HepG2 (cell line): ENCODE results near the gene KATNA1. TPM values are rescaled to one million over a fixed set of nuclear protein-coding genes. Genes with fewer than 3 reads are reported as not detected.

Source experiments
- ARID5B ChIP-seq: IDR thresholded peaks from 2 replicates; pipeline ENCODE4 v1.4.0; 2020; ENCODE audit warnings: mild to moderate bottlenecking, missing genetic modification reagents
- IRX3 ChIP-seq: sonication (generic); formaldehyde crosslinking; IDR thresholded peaks from 2 replicates; pipeline ENCODE4 v1.8.1; 2023; ENCODE audit warnings: mild to moderate bottlenecking, low read depth, missing genetic modification reagents, borderline replicate concordance
- NR2F1 ChIP-seq, 2 experiments: fragments of 450-650 bp in 1 of 2; formaldehyde crosslinking in 1 of 2; IDR thresholded peaks; 2 replicates each; pipeline versions ENCODE4 v1.5.0 to v1.6.1; 2016 to 2020; ENCODE audit warnings: mild to moderate bottlenecking in 1 of 2, missing compliant biosample characterization in 1 of 2, missing genetic modification reagents in 1 of 2, moderate library complexity in 1 of 2
- REST ChIP-seq, 2 experiments: IDR thresholded peaks; 2 replicates each; pipeline ENCODE4 v1.6.1; 2011 to 2012; ENCODE audit warnings: low read length in 2 of 2, borderline replicate concordance in 1 of 2, low read depth in 1 of 2, mild to moderate bottlenecking in 1 of 2, moderate library complexity in 1 of 2
- SETDB1 ChIP-seq: sonication (generic); formaldehyde crosslinking; IDR thresholded peaks from 2 replicates; pipeline ENCODE4 v1.5.1; 2020; ENCODE audit warnings: missing genetic modification reagents, mild to moderate bottlenecking, borderline replicate concordance
- SIN3A ChIP-seq: IDR thresholded peaks from 2 replicates; pipeline ENCODE4 v1.6.1; 2011; ENCODE audit warnings: low read depth, mild to moderate bottlenecking, control low read depth, low read length, borderline replicate concordance
- SMAD3 ChIP-seq: sonication (generic); formaldehyde crosslinking; IDR thresholded peaks from 2 replicates; pipeline ENCODE4 v1.4.0; 2020; ENCODE audit warnings: missing genetic modification reagents
- ZBTB44 ChIP-seq: sonication (generic); formaldehyde crosslinking; IDR thresholded peaks from 2 replicates; pipeline ENCODE4 v1.4.0; 2020; ENCODE audit warnings: missing genetic modification reagents
- ZC3H4 ChIP-seq: sonication (generic); formaldehyde crosslinking; IDR thresholded peaks from 2 replicates; pipeline ENCODE4 v1.4.0; 2020; ENCODE audit warnings: missing genetic modification reagents, borderline replicate concordance
- ZNF17 ChIP-seq: sonication (generic); formaldehyde crosslinking; IDR thresholded peaks from 2 replicates; pipeline ENCODE4 v1.5.0; 2020; ENCODE audit warnings: mild to moderate bottlenecking, missing genetic modification reagents
- ZNF230 ChIP-seq: sonication (generic); formaldehyde crosslinking; IDR thresholded peaks from 2 replicates; pipeline ENCODE4 v1.4.0; 2020; ENCODE audit warnings: mild to moderate bottlenecking, missing genetic modification reagents
- ZNF556 ChIP-seq: sonication (generic); formaldehyde crosslinking; IDR thresholded peaks from 2 replicates; pipeline ENCODE4 v1.4.0; 2020; ENCODE audit warnings: mild to moderate bottlenecking, missing genetic modification reagents, borderline replicate concordance
- ZNF577 ChIP-seq: sonication (generic); formaldehyde crosslinking; IDR thresholded peaks from 2 replicates; pipeline ENCODE4 v1.4.0; 2020; ENCODE audit warnings: mild to moderate bottlenecking, low read depth, missing genetic modification reagents, borderline replicate concordance
- ZNF737 ChIP-seq: sonication (generic); formaldehyde crosslinking; IDR thresholded peaks from 2 replicates; pipeline ENCODE4 v1.5.0; 2020; ENCODE audit warnings: missing genetic modification reagents, mild to moderate bottlenecking, borderline replicate concordance
- ZNF839 ChIP-seq: sonication (generic); formaldehyde crosslinking; IDR thresholded peaks from 2 replicates; pipeline ENCODE4 v1.4.0; 2020; ENCODE audit warnings: missing genetic modification reagents, mild to moderate bottlenecking, borderline replicate concordance
- polyA plus RNA-seq, 8 experiments: library from polyadenylated mRNA; depleted of rRNA in 3 of 8; stranded (reverse) in 7 of 8; unstranded in 1 of 8; fragments of >200 nt; fragmentation: Illumina TruSeq in 4 of 8; extraction: Trizol in 4 of 8; gene quantifications; 2 replicates each; pipeline versions ENCODE4 v1.2.1 to v1.2.3, GENCODE V29; 2011 to 2016; ENCODE audit warnings: low read depth in 4 of 8, missing spikeins in 1 of 8, mixed read lengths in 1 of 8; ENCODE audit not compliant: insufficient read depth in 1 of 8
- total RNA-seq, 5 experiments: library from RNA; depleted of rRNA; stranded (reverse); fragments of >200 nt; fragmentation: Illumina TruSeq; extraction: Trizol; gene quantifications; 2 replicates each; pipeline ENCODE4 v1.2.3, GENCODE V29; 2016; ENCODE audit warnings: low read depth in 1 of 5
- TF ChIP-seq, protein P1 (sequence below): sonication (generic); formaldehyde crosslinking; IDR thresholded peaks from 2 replicates; pipeline ENCODE4 v1.8.1; 2022; ENCODE audit warnings: mild to moderate bottlenecking, missing genetic modification reagents

Gene KATNA1
- total and polyA plus RNA-seq, 2 of the 13 experiments (the other 11 are each of a cell fraction or from before 2014, with no cell fraction given), result 14.8 to 25.3 TPM

DNA sequence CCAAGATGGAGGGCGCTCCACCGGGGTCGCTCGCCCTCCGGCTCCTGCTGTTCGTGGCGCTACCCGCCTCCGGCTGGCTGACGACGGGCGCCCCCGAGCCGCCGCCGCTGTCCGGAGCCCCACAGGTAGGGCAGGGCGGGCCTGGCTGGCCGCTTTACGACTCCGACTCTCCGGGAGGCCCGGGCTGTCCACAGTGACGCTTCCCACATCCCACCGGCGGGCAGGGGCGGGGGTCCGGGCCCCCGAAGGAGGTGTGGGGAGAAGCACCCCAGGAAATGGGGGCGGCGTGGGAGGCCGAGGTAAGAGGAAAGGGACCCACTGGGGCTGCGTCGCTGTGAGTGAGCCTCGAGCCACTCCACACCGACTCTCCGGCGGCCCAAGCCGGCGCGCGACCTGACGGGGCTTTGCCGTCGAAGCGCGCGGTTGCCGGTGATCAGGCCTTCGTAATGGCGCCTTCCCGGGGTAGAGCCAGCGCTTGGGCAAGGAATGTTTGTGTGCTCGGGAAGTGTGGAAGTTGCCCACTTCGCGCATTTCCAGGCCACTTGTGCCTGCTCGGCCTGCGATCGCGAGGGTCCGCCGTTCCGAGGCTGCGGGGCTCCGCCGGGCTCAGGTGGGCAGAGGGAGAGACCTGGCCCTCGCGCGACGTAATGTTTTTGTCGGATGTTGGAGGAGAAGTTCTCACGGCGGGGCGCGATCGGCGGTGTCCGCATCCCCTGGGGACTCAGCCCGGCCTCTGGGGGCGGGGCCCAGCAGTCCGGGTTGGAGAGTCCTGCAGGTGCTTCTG, 81.9 kb downstream of the KATNA1 start (continued):
- TF ChIP-seq ARID5B (CRISPR knock-in tag) (no peak), SMAD3 (CRISPR knock-in tag) (no peak), ZNF839 (CRISPR knock-in tag) (no peak), SETDB1 (no peak), ZNF737 (CRISPR knock-in tag) (no peak; the same call in 1 of the 2 replicates), ZBTB44 (CRISPR knock-in tag) (peak; percentile 28; the same call in 1 of the 2 replicates), REST (IDR thresholded peaks at IDR 0.05; ENCODE audit: borderline replicate concordance in 1 of 2, low read depth in 1 of 2, low read length in 2 of 2) (no peak), ZNF577 (CRISPR knock-in tag) (no peak), ZC3H4 (CRISPR knock-in tag) (no peak), NR2F1 (CRISPR knock-in tag; IDR thresholded peaks at IDR 0.05) (no peak), ZNF556 (CRISPR knock-in tag) (peak; percentile 54), SIN3A (peak; percentile 32; the same call in 1 of the 2 replicates), IRX3 (CRISPR knock-in tag) (peak; percentile 86; the same call in 1 of the 2 replicates), ZNF230 (CRISPR knock-in tag) (peak; percentile 83; the same call in 1 of the 2 replicates), ZNF17 (CRISPR knock-in tag) (no peak)
- TF ChIP-seq, protein P1, sequence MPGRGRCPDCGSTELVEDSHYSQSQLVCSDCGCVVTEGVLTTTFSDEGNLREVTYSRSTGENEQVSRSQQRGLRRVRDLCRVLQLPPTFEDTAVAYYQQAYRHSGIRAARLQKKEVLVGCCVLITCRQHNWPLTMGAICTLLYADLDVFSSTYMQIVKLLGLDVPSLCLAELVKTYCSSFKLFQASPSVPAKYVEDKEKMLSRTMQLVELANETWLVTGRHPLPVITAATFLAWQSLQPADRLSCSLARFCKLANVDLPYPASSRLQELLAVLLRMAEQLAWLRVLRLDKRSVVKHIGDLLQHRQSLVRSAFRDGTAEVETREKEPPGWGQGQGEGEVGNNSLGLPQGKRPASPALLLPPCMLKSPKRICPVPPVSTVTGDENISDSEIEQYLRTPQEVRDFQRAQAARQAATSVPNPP (CRISPR knock-in tag), result no peak; the same call in 1 of the 2 replicates
